Subcutaneous adipose tissue (tissue), 4 donors: ENCODE results near the gene KRTAP10-1. TPM values are rescaled to one million over a fixed set of nuclear protein-coding genes. Genes with fewer than 3 reads are reported as not detected.

Experiments
- CTCF ChIP-seq: fragments of 450-650 bp; IDR thresholded peaks from one replicate; pipeline ENCODE4 v1.5.1; 2016; ENCODE audit warnings: low read depth, mild to moderate bottlenecking, control low read depth, antibody characterized with exemption, moderate library complexity
- total RNA-seq, 4 donors: library from RNA; depleted of rRNA; stranded (reverse); fragments of >200 nt; gene quantifications; one replicate each; pipeline ENCODE4 v1.1.0, GENCODE V29; 2016

The KRTAP10-1 gene
- total RNA-seq, 4 donors from 2014 or later = not detected

DNA sequence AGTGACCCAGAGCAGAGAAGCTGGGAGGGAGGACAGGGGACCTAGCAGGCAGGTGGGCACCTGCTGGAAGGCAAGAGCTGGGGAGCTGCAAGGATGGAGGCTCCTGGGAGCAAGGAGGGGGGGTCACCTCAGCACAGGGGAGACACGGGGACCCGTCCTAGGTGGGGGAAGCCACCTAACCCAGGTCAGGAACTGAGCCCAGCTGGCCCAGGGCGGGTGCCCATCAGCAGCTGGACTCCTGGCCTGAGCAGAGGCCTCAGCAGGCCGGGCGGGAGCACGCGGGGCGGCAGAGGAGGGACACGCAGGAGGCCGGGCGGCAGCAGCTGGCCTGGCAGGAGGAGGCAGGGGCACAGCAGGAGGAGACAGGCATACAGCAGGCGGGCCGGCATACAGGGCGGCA lies 949 bp downstream of the KRTAP10-1 start:
- no peak for TF ChIP-seq CTCF

DNA sequence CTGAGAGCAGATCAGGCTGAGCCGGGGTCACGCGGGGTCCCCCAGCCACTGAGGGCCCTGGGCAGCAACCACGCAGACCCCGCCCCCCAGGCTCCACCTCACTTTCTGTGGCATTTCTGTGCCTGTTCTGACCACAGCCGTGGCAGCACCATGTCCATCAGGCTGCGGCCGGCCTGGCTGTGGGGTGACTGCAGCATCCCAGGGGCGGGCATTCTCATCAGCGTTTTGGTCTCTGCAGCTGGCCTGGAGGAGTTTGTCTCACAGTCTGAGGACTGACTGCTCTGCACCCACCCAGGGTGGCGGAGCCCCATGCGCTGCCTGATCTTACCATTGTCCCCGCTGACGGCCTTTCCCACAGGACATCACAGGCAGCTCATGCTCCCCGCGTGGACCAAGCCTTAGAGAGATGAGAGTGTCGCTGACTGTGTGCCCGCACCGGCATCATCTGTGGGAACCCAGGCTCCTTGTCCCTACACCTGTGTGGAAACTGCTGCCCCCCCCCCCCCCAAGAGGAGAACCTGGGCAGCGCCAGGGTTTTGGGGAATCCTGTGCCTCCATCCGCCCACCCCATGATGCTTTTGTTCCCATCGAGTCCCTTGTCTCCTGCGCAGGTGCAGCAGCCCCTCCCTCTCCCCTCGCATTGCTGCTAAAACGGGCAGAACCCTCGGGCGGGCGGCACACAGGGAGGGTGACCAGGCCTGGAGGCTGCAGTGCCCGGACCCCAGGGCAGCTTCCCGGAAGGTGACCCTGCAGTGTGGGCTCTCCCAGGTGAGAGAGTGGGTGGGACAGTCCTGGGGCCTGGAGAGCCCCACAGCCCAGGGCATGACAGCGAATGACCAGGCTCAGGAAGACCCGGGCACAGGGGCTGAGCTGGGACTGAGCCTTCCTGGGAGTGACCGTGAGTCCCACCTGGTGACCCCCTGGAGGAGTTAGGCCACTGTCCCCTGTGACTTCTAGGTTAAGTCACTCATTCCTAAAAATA lies 1.8 kb downstream of the KRTAP10-1 start:
- TF ChIP-seq CTCF = no peak

- no peak for TF ChIP-seq CTCF
Observed at GRCh38 chr21:44535963-44536362, 4.0 kb downstream of the KRTAP10-1 start.

GRCh38 chr21:44534688-44535087 lies 5.3 kb downstream of the KRTAP10-1 start:
- no peak for TF ChIP-seq CTCF

DNA sequence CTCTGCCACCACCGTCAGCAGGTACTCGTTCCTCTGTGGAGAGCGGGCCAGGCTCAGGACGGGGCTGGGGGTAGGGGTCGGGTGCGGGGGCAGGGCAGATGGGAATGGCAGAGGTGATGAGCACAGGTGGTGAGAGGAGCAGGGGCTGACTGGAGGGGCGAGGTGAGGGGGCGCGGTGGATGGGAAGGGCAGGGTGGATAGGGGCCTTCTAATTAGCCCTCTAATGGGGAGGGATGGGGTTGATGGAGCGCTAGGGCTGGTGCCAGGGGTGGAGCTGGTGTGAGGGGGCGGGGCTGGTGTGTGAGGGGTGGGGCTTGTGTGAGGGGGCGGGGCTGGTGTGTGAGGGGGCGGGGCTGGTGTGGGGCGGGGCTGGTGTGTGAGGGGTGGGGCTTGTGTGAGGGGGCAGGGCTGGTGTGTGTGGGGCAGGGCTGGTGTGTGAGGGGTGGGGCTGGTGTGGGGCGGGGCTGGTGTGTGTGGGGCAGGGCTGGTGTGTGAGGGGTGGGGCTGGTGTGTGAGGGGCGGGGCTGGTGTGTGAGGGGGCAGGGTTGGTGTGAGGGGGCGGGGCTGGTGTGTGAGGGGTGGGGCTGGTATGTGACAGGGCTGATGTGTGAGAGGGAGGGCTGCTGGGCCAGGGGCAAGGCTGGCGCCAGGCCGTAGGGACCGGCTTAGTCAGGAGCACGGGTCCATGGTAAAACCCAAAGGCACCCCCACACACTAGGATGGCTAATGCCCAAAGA lies 5.9 kb downstream of the KRTAP10-1 start:
- no peak for TF ChIP-seq CTCF

- no peak for TF ChIP-seq CTCF
Observed at GRCh38 chr21:44533121-44533890, 6.7 kb downstream of the KRTAP10-1 start.
